ENCODE results near the gene SLC27A4. TPM values are rescaled to one million over a fixed set of nuclear protein-coding genes. Genes with fewer than 3 reads are reported as not detected.

Gene SLC27A4
- total and polyA plus RNA-seq, 2 donors (not counting 1 experiment from before 2014, with no cell fraction given): 10.0 to 12.9 TPM

DNA sequence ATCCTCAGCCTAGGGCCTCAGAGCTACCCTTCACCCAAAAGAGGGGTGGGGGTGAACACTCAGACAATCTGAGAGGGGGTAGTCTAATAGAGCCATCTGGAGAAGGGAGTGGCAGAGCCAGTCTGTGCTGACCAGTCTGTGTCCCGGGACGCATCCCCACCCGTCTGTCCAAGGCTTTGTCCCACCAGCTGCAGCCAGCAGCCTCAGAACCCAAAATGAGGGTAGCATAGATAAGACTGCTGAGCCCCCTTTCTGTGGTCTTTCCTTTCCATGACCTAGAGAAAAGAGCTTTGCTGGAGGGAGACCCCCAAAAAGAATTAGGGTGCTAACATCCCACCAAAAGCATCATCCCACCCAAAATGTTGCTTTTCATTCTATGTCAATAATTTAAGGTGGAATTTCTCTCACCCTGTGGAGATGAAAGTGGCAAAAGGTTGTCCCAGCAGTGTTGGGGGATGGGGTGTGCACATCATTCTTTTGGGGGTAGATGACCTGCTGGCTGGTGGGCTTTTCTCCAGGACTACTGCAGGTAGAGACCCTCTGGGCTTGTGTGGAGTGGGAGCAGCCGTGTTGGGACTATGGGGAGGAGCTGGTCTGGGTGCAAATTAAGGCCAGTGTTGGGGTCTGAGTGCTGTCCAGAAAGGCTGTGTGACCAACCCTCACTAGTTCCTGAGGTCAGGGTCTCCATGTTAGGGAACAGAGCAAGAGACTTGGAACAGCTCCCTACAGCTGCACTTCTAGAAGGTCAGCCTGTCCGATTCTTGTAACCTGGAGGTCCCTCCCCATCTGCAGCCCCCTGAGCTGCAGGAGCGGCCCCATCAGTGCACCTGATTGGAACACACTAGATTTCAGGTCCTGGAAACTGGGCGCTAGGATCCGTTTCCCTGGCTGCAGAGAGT lies 50.7 kb downstream of the SLC27A4 start:
- Histone ChIP-seq H3K27ac (ENCODE audit: low read length in 2 of 2) (no peak overlapping the region), H3K9ac (ENCODE audit: low read length) (no peak overlapping the region), H3K4me3 (ENCODE audit: control extremely low read depth in 1 of 5, extremely low read depth in 1 of 5, insufficient read depth in 1 of 5, low read depth in 2 of 5, low read length in 4 of 5) (no peak overlapping the region), H2AFZ (ENCODE audit: insufficient read depth, low read depth, low read length, poor library complexity, severe bottlenecking) (no peak overlapping the region), H4K20me1 (ENCODE audit: control insufficient read depth, insufficient read depth, low read length, poor library complexity, severe bottlenecking) (peaks cover 3% of the 10 kb centered on the region), H3K27me3 (replicated peaks in 1 of 4; ENCODE audit: control extremely low read depth in 1 of 4, control insufficient read depth in 3 of 4, insufficient read depth in 4 of 4, low read length in 3 of 4) (no peaks in the 10 kb centered on the region), H3K9me3 (ENCODE audit: control extremely low read depth in 1 of 3, control insufficient read depth in 2 of 3, insufficient read depth in 1 of 3, low read length in 2 of 3) (no peaks in the 10 kb centered on the region), H3K4me1 (ENCODE audit: control insufficient read depth in 2 of 2, insufficient read depth in 2 of 2, low read length in 2 of 2) (no peaks in the 10 kb centered on the region), H3K36me3 (replicated peaks in 1 of 2; ENCODE audit: control extremely low read depth in 1 of 2, control insufficient read depth in 1 of 2, extremely low read depth in 1 of 2, insufficient read depth in 2 of 2, low read length in 1 of 2) (peaks cover 0 to 53% of the 10 kb centered on the region in 2 experiments), H3K4me2 (replicated peaks; ENCODE audit: low read depth, low read length, poor library complexity, severe bottlenecking) (no peak overlapping the region), H3K79me2 (ENCODE audit: control insufficient read depth, insufficient read depth, low read length) (no peaks in the 10 kb centered on the region)
- WGBS (ENCODE audit: insufficient coverage): 97% methylated on average over 5 of the region's 8 CpGs
- no peaks in the 10 kb centered on the region for H3K4me1 Mint-ChIP-seq
- no peak for DNase-seq
- ChIA-PET CTCF (interaction anchor here (1.1 kb wide), 1 partner anchor 29 kb away, joined by 3 read pairs; no protein-coding TSS in a partner anchor), POLR2A (interaction anchor here (0.6 kb wide), 1 partner anchor 90 kb away, joined by 5 read pairs; no protein-coding TSS in a partner anchor)
- no peak overlapping the region for H3K4me3 Mint-ChIP-seq
- H3K9me3 Mint-ChIP-seq (ENCODE audit: insufficient read depth): no peaks in the 10 kb centered on the region
- H3K27ac Mint-ChIP-seq: no peak overlapping the region
- TF ChIP-seq CTCF (IDR thresholded peaks at IDR 0.05) (no peak), EZH2 (IDR thresholded peaks at IDR 0.05; ENCODE audit: borderline replicate concordance, insufficient read depth, low read depth, low read length, poor library complexity, severe bottlenecking) (no peak)
- no peak for ATAC-seq (ENCODE audit: low read depth)
- intact Hi-C loops (cut with micrococcal nuclease): no loop called here
- H3K27me3 Mint-ChIP-seq: no peaks in the 10 kb centered on the region

DNA sequence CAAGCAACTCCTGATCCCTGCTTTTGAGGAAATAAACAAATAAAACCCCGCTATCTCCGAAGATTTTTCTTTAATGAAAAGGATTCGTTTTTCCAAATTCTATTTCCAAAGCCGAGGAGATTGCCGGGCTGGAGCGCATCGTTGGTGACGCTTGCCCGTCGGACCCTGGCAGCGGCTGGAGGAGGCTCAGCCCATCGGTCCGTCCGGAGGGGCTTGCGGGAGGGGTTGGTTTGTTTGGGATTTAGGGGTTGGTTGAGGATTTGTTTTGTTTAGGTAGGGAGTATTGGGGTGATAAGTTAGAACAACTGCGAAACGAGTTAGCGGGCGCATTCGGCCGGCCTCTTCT lies 51.6 kb downstream of the SLC27A4 start:
- no peak for ATAC-seq (ENCODE audit: low read depth)
- H3K4me1 Mint-ChIP-seq: peaks cover 1% of the 10 kb centered on the region
- no peaks in the 10 kb centered on the region for H3K79me2 ChIP-seq (ENCODE audit: control insufficient read depth, insufficient read depth, low read length)
- no peaks in the 10 kb centered on the region for H4K20me1 ChIP-seq (ENCODE audit: control insufficient read depth, insufficient read depth, low read length, poor library complexity, severe bottlenecking)
- no peaks in the 10 kb centered on the region for H3K27me3 ChIP-seq (replicated peaks in 1 of 4; ENCODE audit: control extremely low read depth in 1 of 4, control insufficient read depth in 3 of 4, insufficient read depth in 4 of 4, low read length in 3 of 4)
- peaks cover 0 to 45% of the 10 kb centered on the region in 2 experiments for H3K36me3 ChIP-seq (replicated peaks in 1 of 2; ENCODE audit: control extremely low read depth in 1 of 2, control insufficient read depth in 1 of 2, extremely low read depth in 1 of 2, insufficient read depth in 2 of 2, low read length in 1 of 2)
- H3K4me2 ChIP-seq (replicated peaks; ENCODE audit: low read depth, low read length, poor library complexity, severe bottlenecking): no peak overlapping the region
- H2AFZ ChIP-seq (ENCODE audit: insufficient read depth, low read depth, low read length, poor library complexity, severe bottlenecking): no peak overlapping the region
- no peak for TF ChIP-seq CTCF (IDR thresholded peaks at IDR 0.05)
- no peak for TF ChIP-seq EZH2 (IDR thresholded peaks at IDR 0.05; ENCODE audit: borderline replicate concordance, insufficient read depth, low read depth, low read length, poor library complexity, severe bottlenecking)
- DNase-seq: no peak
- H3K27ac Mint-ChIP-seq: no peak overlapping the region
- POLR2A ChIA-PET: no interaction called here
- H3K4me3 ChIP-seq (ENCODE audit: control extremely low read depth in 1 of 5, extremely low read depth in 1 of 5, insufficient read depth in 1 of 5, low read depth in 2 of 5, low read length in 4 of 5): no peak overlapping the region
- CTCF ChIA-PET: no interaction called here
- no peak overlapping the region for H3K27ac ChIP-seq (ENCODE audit: low read length in 2 of 2)
- no peaks in the 10 kb centered on the region for H3K27me3 Mint-ChIP-seq
- 97% methylated on average over 21 of the region's 21 CpGs for WGBS (ENCODE audit: insufficient coverage)
- H3K4me3 Mint-ChIP-seq: no peak overlapping the region
- intact Hi-C loops (cut with micrococcal nuclease): no loop called here
- no peaks in the 10 kb centered on the region for H3K9me3 ChIP-seq (ENCODE audit: control extremely low read depth in 1 of 3, control insufficient read depth in 2 of 3, insufficient read depth in 1 of 3, low read length in 2 of 3)
- no peaks in the 10 kb centered on the region for H3K9me3 Mint-ChIP-seq (ENCODE audit: insufficient read depth)
- no peaks in the 10 kb centered on the region for H3K4me1 ChIP-seq (ENCODE audit: control insufficient read depth in 2 of 2, insufficient read depth in 2 of 2, low read length in 2 of 2)
- H3K9ac ChIP-seq (ENCODE audit: low read length): no peak overlapping the region
